HG03175 (cell line): Measurements from ENCODE around the gene RIMS3.
"Not testable (repeated sequence)": the region's sequence is repeated elsewhere in the genome, so short reads cannot be mapped to it uniquely, and the experiment has no call there.

ENCODE experiments used
- ATAC-seq: cut with Tn5 transposase; IDR thresholded peaks from one replicate; pipeline ENCODE4 v1.9.1; 2021; ENCODE audit warnings: mild to moderate bottlenecking, moderate library complexity; ENCODE audit not compliant: unreplicated experiment

RIMS3 gene

GRCh38 chr1:40633523-40633922, 32.0 kb downstream of the RIMS3 start:
- no peak for ATAC-seq

- ATAC-seq: no peak
These were observed 34.8 kb downstream of the RIMS3 start for GRCh38 chr1:40630488-40631223.

DNA sequence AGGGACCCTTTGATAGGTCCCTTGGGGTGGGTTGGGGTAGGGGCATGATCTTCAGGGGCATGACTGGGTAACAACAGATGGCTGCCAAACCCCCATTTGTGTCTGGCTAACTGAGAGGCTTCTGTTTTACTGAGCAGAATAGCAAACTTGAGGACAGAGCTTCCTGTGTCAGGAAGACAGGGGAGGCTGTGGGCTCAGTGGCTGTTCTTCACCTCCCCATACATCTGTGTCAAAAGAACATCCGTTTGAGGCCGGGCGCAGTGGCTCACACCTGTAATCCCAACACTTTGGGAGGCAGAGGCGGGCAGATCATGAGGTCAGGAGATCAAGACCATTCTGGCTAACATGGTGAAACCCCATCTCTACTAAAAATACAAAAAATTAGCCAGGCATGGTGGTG, 35.9 kb downstream of the RIMS3 start:
- ATAC-seq: not testable (repeated sequence)

DNA sequence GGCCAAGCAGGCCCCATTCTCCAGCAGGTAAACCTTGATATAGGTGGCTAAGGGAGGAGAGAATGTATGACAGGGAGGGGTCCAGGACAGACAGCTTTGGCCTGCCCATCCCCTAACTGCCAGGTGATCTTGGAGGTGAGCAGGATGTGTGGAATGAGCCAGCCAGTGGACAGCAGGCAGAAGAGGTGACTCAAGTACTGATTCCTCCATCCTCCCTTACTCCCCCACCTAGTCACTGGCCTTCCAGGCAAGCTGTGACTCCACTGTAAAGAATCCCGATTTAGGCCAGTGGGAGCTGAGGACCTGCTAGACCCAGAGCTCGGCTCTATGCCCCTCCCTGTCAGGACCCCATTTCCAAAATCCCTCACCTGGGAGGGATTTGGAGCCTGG, 36.6 kb downstream of the RIMS3 start:
- no peak for ATAC-seq

DNA sequence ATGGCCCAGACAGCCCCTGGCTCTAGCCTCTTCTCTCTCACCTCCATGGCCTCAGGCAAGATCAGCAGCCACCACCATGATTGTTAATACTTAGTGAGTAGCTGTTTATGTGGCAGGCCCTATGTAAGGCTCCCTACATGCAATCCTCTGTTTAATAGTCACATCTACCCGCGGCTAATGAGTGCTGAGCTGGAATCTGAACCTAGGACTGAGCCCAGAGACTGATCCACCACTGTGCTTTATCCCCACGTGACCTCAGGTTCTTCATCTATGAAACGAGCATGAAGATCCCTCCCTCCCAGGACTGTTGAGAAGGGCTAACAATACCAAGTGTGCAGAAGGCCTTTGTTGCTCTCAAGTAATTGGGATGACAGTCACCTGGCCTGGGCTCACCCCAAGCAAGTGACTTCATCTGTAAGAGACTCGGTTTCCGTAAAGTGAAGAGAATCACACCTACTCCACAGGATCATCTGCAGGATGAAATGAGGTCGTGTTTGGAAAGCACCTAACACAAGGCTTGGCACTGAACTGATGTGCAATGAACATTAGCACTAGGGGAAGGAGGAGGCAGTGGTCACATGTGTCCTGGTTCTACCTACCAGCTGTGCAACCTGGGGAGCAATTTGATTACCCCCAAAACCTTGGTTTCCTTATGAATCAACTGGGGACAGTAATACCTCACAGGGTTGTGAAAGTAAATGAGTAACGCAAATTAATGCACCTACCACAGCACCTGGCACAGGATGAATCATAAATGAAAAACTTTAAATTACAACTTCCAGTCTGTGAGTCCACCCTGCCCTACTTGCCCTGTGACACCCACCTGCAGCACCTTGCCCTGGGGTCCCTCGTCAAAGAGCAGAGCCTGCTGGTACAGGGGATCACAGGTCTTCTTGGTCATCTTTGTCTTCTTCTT, 37.2 kb downstream of the RIMS3 start:
- peak; percentile 73 for ATAC-seq

DNA sequence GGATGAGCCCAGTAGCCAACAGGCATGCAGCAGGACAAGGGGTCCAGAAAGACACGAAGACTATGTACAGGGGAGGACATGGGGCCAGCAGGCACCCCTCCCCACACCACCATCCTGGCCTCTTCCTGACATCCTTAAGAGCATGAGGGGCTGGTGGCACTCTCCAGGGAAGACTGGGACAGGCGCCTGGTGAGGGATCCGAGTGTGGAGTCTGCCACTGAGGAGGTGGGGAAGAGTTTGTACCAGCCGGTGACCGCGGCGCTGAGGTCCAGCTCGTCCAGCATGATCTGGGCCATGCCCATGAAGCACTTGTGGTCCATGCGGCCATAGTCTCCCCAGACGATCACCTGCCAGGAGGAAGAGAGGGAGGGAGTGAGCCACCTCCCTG, 39.1 kb downstream of the RIMS3 start:
- ATAC-seq: no peak

DNA sequence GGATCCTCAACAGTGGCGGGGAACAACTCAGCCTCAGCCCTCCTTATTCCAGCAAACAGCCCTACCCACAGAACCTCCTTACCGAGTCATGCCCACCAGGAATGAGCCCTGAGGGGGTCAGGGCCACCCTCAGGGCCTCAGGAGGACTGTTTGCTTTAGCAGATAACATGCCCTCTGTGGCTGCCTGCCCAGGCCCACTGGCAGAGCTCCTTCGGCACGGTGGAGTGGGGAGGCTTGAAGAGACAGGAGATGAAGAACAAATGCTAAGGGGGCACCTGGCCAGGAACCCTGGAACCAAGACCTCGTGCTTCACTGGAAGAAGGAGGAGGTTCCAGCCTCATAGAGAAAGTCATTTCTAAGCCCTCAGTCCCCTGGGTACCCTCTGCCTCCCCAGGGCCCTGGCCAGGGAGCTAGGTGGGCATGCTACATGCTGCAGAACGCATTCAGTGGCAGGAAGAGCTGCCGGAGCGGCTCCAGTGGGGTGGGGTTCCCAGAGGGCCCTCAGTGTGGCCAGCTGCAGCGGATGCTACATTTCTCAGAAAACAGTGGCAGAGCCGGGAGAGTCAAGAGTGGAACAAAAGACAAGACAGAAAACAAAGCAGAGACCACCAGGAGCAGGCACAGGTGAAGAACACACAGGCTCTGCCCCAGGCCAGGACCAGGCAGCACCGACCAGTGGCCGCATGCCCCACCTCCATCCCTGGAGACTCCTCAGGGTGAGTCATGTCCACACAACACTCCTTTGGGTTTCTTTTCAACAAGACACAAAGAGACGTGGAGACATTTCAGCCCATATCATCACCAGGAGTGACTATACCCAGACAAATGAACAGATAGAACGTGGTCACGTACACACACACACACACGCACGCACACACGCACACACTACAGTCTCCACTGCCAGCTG, 39.8 kb downstream of the RIMS3 start:
- no peak for ATAC-seq

DNA sequence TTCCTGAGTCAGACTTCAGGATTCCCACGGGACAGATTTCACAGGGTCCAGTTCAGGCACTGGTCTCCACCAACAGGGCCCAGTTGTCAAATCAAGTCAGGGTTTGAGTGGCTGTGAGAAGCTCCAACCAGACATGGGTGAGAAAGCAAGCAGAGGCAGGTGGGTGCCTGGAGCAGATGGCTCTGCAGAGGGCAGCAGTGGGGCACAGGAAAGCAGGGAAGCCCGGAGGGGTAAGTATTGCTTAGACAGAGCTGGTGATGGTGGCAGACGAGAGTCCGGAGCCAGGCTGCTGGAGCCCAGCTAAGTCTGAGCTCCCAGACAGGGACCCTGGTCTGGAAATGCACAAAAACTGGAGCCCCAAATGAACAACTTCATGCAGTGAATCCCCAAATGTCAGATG, 40.4 kb downstream of the RIMS3 start:
- no peak for ATAC-seq

DNA sequence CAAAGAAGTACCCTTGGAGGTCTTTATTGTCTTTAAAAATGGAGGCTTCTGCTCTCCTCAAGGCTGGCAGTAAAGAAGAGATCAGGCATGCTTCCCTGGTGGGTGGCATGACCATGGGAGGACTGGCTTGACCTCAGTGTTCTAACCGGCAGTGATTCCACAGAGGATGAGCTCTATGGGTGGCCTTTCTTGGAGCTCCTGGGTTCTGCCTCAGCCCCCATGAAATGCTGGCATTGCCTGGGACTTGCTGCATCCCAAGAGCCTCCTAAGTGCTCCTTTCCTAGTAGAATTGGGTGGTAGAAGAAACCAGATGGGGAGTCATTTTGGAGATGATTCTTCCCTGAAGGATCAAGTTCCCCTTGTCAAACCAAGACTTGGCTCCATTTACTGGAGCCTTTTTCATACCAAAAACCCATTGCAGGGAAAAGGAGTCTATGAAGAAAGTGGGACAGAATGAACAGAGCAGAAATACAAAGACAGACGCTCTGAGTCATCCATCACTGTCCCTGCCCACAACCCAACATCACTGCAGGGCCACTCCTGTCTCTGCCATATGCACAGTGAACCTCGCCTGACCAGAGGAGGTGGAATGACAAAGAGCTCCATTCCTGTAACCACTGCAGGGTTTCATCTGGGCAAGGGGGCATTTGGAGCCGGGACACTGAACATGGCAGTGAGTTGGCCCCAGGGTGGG, 42.4 kb downstream of the RIMS3 start:
- no peak for ATAC-seq

- no peak for ATAC-seq
These were observed 43.5 kb downstream of the RIMS3 start for GRCh38 chr1:40621821-40622450.

- no peak for ATAC-seq
These were observed 44.8 kb downstream of the RIMS3 start for GRCh38 chr1:40620586-40621210.

- no peak for ATAC-seq
These were observed 45.3 kb downstream of the RIMS3 start for GRCh38 chr1:40620150-40620549.

GRCh38 chr1:40618108-40618507, 47.4 kb downstream of the RIMS3 start:
- ATAC-seq: no peak

DNA sequence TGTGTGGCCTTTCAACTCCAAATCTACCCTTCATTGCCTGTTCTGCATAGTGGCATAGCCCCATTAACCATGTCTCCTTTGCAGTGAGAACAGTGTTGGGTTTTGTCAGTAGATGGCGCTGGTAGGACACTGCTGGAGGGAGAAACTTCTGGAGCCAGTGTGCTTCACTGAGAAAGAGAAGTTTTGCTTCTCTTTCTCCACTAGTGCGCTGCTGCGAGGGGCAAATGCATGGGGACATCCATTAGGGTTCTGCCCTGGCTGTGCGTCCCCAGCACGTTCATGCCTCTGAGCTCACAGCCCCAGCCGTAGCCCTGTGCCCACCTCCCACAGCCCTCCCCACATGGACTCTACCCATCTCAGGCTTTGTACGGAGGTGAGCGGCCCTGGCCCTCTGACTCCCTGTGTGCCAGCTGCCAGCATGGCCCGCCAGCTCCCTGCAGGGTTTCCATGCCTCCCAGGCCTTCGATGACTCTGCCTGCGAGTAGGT, 53.1 kb downstream of the RIMS3 start:
- ATAC-seq: no peak

DNA sequence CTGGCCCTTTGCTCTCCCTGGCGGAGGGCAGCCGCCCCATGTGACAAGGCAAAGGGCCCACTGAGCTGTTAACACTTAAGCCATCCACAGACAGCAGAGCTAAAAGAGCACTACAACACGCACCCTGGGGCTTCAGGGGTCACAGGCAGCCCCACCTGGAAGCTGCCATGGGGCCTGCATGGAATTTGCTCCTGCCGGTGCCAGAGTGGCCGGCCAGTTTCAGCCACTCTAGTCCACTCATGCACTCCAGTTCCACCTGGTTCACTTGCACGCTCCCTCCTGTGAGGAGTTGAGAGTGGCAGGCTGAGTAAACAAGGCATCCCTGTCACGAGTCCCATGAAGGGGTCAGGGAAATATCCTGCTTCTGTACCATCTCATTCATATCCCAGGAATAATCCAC, 55.3 kb downstream of the RIMS3 start:
- no peak for ATAC-seq

GRCh38 chr1:40607921-40608320, 57.6 kb downstream of the RIMS3 start:
- ATAC-seq: no peak

DNA sequence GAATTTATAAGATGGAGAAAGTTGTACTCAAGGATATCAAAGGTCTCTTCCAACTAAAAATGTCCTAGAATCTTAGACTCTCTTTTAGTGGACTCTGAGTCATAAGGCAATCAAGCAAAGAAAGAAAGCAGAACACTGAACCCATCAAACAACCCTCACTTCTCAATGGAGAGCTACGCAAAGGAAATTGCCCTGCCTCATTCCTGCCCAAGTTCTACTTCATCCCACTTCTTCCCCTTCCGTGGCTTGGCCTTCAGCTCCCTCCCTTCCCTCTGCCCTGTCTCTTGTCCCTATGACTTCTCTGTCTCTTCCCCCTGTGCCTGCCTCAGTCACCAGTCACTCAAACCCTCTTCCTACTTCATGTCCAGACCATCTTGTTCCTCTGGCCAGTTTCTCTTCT, 58.5 kb downstream of the RIMS3 start:
- no peak for ATAC-seq

DNA sequence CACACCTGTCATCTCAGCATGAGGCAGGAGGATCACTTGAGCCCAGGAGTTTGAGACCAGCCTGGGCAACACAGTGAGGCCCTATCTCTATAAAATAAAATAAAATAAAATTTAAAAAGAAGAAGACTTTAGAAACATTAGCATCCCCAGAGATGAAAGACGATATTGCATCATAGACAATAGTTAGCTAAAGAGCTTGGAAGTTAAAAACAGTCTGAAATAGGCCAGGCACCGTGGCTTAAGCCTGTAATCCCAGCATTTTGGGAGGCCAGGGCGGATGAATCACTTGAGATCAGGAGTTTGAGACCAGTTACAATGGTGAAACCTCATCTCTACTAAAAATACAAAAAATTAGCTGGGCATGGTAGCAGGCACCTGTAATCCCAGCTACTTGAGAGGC, 59.3 kb downstream of the RIMS3 start:
- no peak for ATAC-seq

DNA sequence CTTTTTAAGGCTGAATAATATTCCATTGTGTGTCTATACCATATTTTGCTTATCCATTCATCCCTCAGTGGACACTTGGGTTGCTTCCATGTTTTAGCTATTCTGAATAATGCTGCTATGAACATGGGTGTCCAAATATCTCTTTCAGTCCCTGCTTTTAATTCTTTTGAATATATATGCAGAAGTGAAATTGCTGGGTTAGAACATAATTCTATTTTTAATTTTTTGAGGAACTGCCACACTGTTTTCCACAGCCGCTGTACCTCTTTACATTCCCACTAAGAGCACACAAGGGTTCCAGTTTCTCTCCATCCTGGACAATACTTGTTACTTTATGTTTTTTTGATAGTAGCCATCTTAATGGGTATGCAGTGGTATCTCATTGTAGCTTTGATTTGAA, 65.6 kb downstream of the RIMS3 start:
- ATAC-seq: no peak

GRCh38 chr1:40595623-40596022, 69.9 kb downstream of the RIMS3 start:
- no peak for ATAC-seq
